ENCODE results near the gene FAM163B. TPM values are rescaled to one million over a fixed set of nuclear protein-coding genes. Genes with fewer than 3 reads are reported as not detected.

FAM163B gene
- total RNA-seq, 1 donor from 2014 or later, result not detected

DNA sequence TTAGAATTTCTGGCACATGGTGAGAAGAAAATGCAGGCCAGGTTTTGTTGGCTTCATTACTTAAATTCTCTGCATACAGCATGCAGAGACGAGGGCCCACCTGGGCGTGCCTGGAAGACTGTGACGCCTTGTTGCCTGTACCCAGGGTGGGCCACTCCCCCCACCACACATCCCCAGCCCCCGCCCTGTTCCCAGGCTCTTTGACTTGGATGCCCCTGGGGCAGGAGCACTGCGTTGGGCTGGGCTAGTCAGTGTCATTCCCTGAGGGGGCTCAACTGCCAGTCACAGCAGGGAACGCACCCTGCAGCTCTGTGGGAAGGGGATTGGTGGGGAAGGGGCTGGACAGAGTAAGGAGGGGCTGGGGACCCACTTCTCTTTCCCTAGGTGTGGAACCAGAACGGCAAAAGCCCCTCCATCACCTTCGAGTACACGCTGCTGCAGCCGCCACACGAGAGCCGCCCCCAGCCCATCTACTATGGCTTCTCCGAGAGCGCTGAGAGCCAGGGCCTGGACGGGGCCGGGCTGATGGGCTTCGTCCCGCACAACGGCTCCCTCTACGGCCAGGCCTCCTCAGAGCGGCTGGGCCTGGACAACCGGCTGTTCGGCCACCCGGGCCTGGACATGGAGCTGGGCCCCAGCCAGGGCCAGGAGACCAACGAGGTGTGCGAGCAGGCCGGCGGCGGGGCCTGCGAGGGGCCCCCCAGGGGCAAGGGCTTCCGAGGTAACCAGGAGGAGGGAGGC lies 55.0 kb downstream of the FAM163B start:
- H3K27me3 ChIP-seq, result no peaks in the 10 kb centered on the region
- H3K36me3 ChIP-seq, result no peaks in the 10 kb centered on the region
- intact Hi-C loops (cut with DNase I), result no loop called here
- H3K27ac ChIP-seq, result no peak overlapping the region
- no peaks in the 10 kb centered on the region for H3K9me3 ChIP-seq
- no peak overlapping the region for H3K4me3 ChIP-seq
- peaks cover 3 to 13% of the 10 kb centered on the region in 2 donors for H3K4me1 ChIP-seq
- DNase-seq (ENCODE audit: low spot score in 2 of 2), result no peak
- TF ChIP-seq, protein P1, sequence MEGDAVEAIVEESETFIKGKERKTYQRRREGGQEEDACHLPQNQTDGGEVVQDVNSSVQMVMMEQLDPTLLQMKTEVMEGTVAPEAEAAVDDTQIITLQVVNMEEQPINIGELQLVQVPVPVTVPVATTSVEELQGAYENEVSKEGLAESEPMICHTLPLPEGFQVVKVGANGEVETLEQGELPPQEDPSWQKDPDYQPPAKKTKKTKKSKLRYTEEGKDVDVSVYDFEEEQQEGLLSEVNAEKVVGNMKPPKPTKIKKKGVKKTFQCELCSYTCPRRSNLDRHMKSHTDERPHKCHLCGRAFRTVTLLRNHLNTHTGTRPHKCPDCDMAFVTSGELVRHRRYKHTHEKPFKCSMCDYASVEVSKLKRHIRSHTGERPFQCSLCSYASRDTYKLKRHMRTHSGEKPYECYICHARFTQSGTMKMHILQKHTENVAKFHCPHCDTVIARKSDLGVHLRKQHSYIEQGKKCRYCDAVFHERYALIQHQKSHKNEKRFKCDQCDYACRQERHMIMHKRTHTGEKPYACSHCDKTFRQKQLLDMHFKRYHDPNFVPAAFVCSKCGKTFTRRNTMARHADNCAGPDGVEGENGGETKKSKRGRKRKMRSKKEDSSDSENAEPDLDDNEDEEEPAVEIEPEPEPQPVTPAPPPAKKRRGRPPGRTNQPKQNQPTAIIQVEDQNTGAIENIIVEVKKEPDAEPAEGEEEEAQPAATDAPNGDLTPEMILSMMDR (IDR thresholded peaks at IDR 0.05), result no peak

DNA sequence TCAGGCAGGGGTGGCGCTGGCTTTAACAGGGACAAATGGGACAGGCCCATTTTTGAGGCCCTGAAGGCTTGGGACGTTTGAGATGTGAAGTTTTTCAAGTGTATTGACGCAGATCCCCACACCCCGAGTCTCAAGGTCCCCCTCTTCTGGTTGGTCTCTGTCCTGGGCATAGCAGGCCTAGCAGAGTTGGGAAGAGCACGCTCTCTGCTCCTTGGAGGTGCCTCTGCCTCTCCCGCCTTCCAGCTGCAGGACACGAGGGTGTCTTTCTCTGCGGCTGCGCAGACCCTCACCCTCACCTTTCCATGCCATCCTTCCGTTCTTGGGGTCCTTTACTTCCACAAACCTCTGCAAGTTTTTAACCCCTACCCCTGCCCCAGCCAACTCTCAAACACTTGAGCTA lies 56.1 kb downstream of the FAM163B start:
- H3K36me3 ChIP-seq, result no peaks in the 10 kb centered on the region
- H3K9me3 ChIP-seq, result no peaks in the 10 kb centered on the region
- no peak overlapping the region for H3K27ac ChIP-seq
- H3K4me3 ChIP-seq, result no peak overlapping the region
- H3K27me3 ChIP-seq, result no peaks in the 10 kb centered on the region
- TF ChIP-seq, protein P1 (IDR thresholded peaks at IDR 0.05), result no peak
- peaks cover 3 to 5% of the 10 kb centered on the region in 2 donors for H3K4me1 ChIP-seq
- intact Hi-C loops (cut with DNase I), result no loop called here
- no peak for DNase-seq (ENCODE audit: low spot score in 2 of 2)

DNA sequence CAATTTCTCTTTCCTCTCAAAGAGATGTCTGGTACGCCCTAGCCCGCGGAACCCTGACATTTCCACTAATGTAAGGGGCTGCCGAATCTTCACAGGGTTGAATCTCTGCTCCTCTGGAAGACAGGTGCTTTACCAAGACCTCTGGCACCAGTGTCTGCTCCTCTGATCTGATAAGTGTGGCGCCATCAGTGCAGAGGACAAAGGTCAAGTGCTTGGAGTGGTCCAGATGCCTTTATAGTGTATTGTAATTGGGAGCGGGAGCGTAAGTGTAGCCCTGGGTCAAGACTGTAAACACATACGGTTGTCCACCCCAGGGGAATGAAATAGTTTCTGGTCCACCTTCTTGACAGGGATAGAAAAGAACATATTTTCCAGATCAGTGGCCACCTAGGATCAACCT lies 57.0 kb downstream of the FAM163B start:
- intact Hi-C loops (cut with DNase I), result no loop called here
- Histone ChIP-seq H3K4me3 (no peak overlapping the region), H3K9me3 (no peaks in the 10 kb centered on the region), H3K36me3 (no peaks in the 10 kb centered on the region), H3K27me3 (no peaks in the 10 kb centered on the region), H3K27ac (no peak overlapping the region), H3K4me1 (no peaks in the 10 kb centered on the region)
- no peak for DNase-seq (ENCODE audit: low spot score in 2 of 2)
- TF ChIP-seq, protein P1 (IDR thresholded peaks at IDR 0.05), result no peak

DNA sequence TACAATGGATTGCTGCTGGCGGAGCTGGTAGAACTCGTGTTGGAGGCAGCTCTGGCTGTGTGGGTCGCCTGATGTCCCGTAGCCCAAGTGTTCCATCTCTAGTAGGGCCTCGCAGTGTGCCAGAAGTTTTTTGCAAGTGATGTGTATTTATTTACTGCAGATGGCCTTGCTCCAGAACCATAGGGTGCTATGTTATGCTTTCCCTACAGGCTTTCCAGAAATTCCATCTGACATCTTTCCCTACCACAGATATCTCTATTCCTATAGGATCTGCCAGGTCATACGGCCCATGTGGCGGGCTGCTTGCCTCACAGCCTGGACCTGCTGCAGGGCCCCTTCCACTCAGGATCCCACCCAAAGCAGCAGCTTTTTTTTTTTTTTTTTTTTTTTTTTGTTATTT lies 57.7 kb downstream of the FAM163B start:
- no peaks in the 10 kb centered on the region for H3K4me1 ChIP-seq
- H3K36me3 ChIP-seq, result no peaks in the 10 kb centered on the region
- no peak overlapping the region for H3K4me3 ChIP-seq
- intact Hi-C loops (cut with DNase I), result no loop called here
- TF ChIP-seq, protein P1 (IDR thresholded peaks at IDR 0.05), result no peak
- no peak for DNase-seq (ENCODE audit: low spot score in 2 of 2)
- H3K27ac ChIP-seq, result no peak overlapping the region
- no peaks in the 10 kb centered on the region for H3K27me3 ChIP-seq
- H3K9me3 ChIP-seq, result no peaks in the 10 kb centered on the region

DNA sequence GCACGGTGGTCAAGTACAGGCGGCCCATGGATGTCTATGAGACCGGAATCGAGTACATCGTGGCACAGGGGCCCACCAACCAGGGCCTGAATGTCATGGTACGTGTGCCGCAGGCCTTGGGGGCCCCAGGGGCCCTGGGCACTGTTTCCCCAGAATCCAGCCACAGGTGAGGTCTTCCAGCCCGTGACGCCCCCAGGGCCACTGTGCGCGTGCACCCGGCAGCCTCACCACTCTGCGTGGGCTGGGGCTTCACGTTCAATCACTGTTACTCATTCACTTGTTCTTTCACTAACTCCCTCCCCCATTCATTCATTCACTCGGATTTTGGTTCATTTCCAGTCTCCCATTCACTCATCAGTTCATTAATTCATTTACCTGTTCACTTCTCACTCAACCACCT lies 62.1 kb downstream of the FAM163B start:
- TF ChIP-seq, protein P1 (IDR thresholded peaks at IDR 0.05), result no peak
- Histone ChIP-seq H3K9me3 (no peaks in the 10 kb centered on the region), H3K27me3 (no peaks in the 10 kb centered on the region), H3K27ac (no peak overlapping the region), H3K4me3 (no peak overlapping the region), H3K4me1 (no peaks in the 10 kb centered on the region), H3K36me3 (no peaks in the 10 kb centered on the region)
- intact Hi-C loops (cut with DNase I), result no loop called here
- DNase-seq (ENCODE audit: low spot score in 2 of 2), result no peak
